ENCODE measurements around the gene SLC1A4. TPM values are rescaled to one million over a fixed set of nuclear protein-coding genes. Genes with fewer than 3 reads are reported as not detected.
A peak's percentile ranks its signal among the peaks of the same experiment; 100 is the strongest.

Gene SLC1A4
- total and polyA plus RNA-seq, 2 of the 4 experiments (the other 2 are of a cell fraction) = 6.8 to 8.1 TPM

- H2BK120ac ChIP-seq (ENCODE audit: low read depth, low read length) = peak overlapping the region; percentile 46; the same call in 1 of the 2 replicates
- H4K8ac ChIP-seq (ENCODE audit: low read depth in 2 of 2, low read length in 2 of 2) = peak overlapping the region in 1 of 2 experiments; percentile 74; a peak in 1 of 4 replicates
- no peaks in the 10 kb centered on the region for H3K9me3 ChIP-seq (ENCODE audit: control insufficient read depth, insufficient read depth, low read length)
- H3K14ac ChIP-seq (replicated peaks; ENCODE audit: low read depth, low read length) = peak overlapping the region; percentile 64
- H4K20me1 ChIP-seq (ENCODE audit: insufficient read depth, low read length) = peaks cover 23% of the 10 kb centered on the region; the same call in 1 of the 2 replicates
- no peak overlapping the region for H3K9ac ChIP-seq (ENCODE audit: low read depth, low read length)
- H3K4me2 ChIP-seq (ENCODE audit: low read depth, low read length) = peak overlapping the region; percentile 77
- H3K56ac ChIP-seq (ENCODE audit: extremely low read depth, insufficient read depth, low read length) = no peak overlapping the region
- peaks cover 31 to 52% of the 10 kb centered on the region in 2 experiments for H3K79me1 ChIP-seq (ENCODE audit: low read depth in 1 of 2, low read length in 2 of 2)
- dilution Hi-C loops (cut with HindIII; ENCODE audit: low sequenced_read_pairs, unreplicated experiment) = no loop called here
- peak overlapping the region; percentile 34; the same call in 1 of the 2 replicates for H2BK20ac ChIP-seq (ENCODE audit: low read depth, low read length)
- in situ Hi-C loops (cut with MboI; ENCODE audit: low sequenced_read_pairs) = no loop called here
- 60% methylated on average over 1 of the region's 2 CpGs; no CpG with 5 or more reads in 1 of the 2 experiments for WGBS, 2 experiments (ENCODE audit: extremely low coverage in 2 of 2, insufficient read length in 1 of 2)
- intact Hi-C loops (cut with micrococcal nuclease) = no loop called here
- peak overlapping the region; percentile 49; the same call in 1 of the 2 replicates for H3K18ac ChIP-seq (ENCODE audit: low read depth, low read length)
- no peak overlapping the region for H2AK5ac ChIP-seq (ENCODE audit: low read depth, low read length)
- H3K27ac ChIP-seq (ENCODE audit: insufficient read depth, low read length) = no peak overlapping the region; the same call in 1 of the 2 replicates
- H4K91ac ChIP-seq (ENCODE audit: insufficient read depth, low read depth, low read length) = 0 out of 2 replicates have a peak overlapping the region, but pooled peaks have one; percentile 8
- peaks cover 4% of the 10 kb centered on the region for H3K4me1 ChIP-seq (ENCODE audit: control insufficient read depth, insufficient read depth, low read length)
- H4K5ac ChIP-seq (ENCODE audit: low read depth, low read length) = peak overlapping the region; percentile 31; the same call in 1 of the 2 replicates
- no peak overlapping the region for H3K4me3 ChIP-seq (ENCODE audit: insufficient read depth, low read depth, low read length)
- CTCF ChIA-PET = no interaction called here
- H2BK15ac ChIP-seq (ENCODE audit: low read depth, low read length) = no peak overlapping the region; the same call in 2 of the 3 replicates
- TF ChIP-seq MAFK (IDR thresholded peaks at IDR 0.05; ENCODE audit: low read depth, low read length) (no peak), CTCF (conservative IDR thresholded peaks at IDR 0.05; ENCODE audit: low read depth, low read length) (no peak), RAD21 (IDR thresholded peaks at IDR 0.05; ENCODE audit: low read length) (no peak), POLR2A (IDR thresholded peaks at IDR 0.05; ENCODE audit: low read depth, low read length) (no peak), BHLHE40 (IDR thresholded peaks at IDR 0.05; ENCODE audit: low read depth, low read length) (no peak), SMC3 (IDR thresholded peaks at IDR 0.05; ENCODE audit: low read depth, low read length) (no peak), CHD1 (IDR thresholded peaks at IDR 0.05; ENCODE audit: low read depth, low read length) (no peak), CEBPB (IDR thresholded peaks at IDR 0.05; ENCODE audit: low read depth, low read length) (no peak), RFX5 (IDR thresholded peaks at IDR 0.05; ENCODE audit: low read depth, low read length) (no peak), MXI1 (IDR thresholded peaks at IDR 0.05; ENCODE audit: borderline replicate concordance, low read depth, low read length) (no peak), NFE2L2 (IDR thresholded peaks at IDR 0.05; ENCODE audit: low read depth, low read length) (no peak), FOS (IDR thresholded peaks at IDR 0.05; ENCODE audit: low read depth, low read length) (no peak), MAZ (IDR thresholded peaks at IDR 0.05; ENCODE audit: borderline replicate concordance, low read depth, low read length) (no peak), USF2 (IDR thresholded peaks at IDR 0.05; ENCODE audit: low read depth, low read length) (no peak), RCOR1 (IDR thresholded peaks at IDR 0.05; ENCODE audit: insufficient replicate concordance, low read length) (no peak), ELK1 (IDR thresholded peaks at IDR 0.05; ENCODE audit: borderline replicate concordance, low read depth, low read length) (no peak)
- H2AFZ ChIP-seq (replicated peaks; ENCODE audit: low read length, poor library complexity) = peak overlapping the region; percentile 43
- no peaks in the 10 kb centered on the region for H3K27me3 ChIP-seq (ENCODE audit: control insufficient read depth, insufficient read depth, low read length)
- peak overlapping the region; percentile 5 for H2AK9ac ChIP-seq (replicated peaks; ENCODE audit: low read depth, low read length, poor library complexity)
- peak overlapping the region; percentile 74 for H3K23ac ChIP-seq (ENCODE audit: low read depth, low read length)
- POLR2A ChIA-PET (ENCODE audit: unreplicated experiment) = interaction anchor here (1.4 kb wide), 1 partner anchor 8 kb away, joined by 3 read pairs; no protein-coding TSS in a partner anchor
- BruUV-seq (replicated peaks) = no TSS peak
- H3K9me1 ChIP-seq (ENCODE audit: insufficient read depth, low read length) = no peaks in the 10 kb centered on the region; the same call in none of the 2 replicates
- DNase-seq = peak; percentile 74
- peak overlapping the region; percentile 45; the same call in 1 of the 2 replicates for H3K4ac ChIP-seq (ENCODE audit: low read depth, low read length)
- H2BK5ac ChIP-seq (ENCODE audit: low read depth, low read length, poor library complexity, severe bottlenecking) = peak overlapping the region; percentile 61
- no peaks in the 10 kb centered on the region; the same call in 1 of the 2 replicates for H3K36me3 ChIP-seq (ENCODE audit: control insufficient read depth, insufficient read depth, low read length)
- ATAC-seq (ENCODE audit: low read depth) = peak; percentile 91
Measured at GRCh38 chr2:64998658-64999061, 9.5 kb downstream of the SLC1A4 start.

All from IMR-90 (cell line).